Adrenal gland (tissue), 12 donors: ENCODE measurements around the gene ADPRHL1. TPM values are rescaled to one million over a fixed set of nuclear protein-coding genes. Genes with fewer than 3 reads are reported as not detected.

Experiments
- DNase-seq, 7 donors: peaks; one replicate each; pipeline ENCODE4 v3.0.0-alpha.2; 2019 to 2020
- H3K27ac ChIP-seq, 5 donors: fragments of 200-600 bp; sonication (generic) in 4 of 5; 1 replicate in 3 of 5; 2 replicates in 2 of 5; pipeline versions ENCODE4 v1.5.1 to v1.8.0; 2016 to 2020; ENCODE audit warnings: mild to moderate bottlenecking in 1 of 5
- H3K27me3 ChIP-seq: fragments of 200-600 bp; 2 replicates; pipeline ENCODE4 v1.8.0; 2021
- H3K36me3 ChIP-seq, 2 donors: fragments of 200-600 bp; replicated peaks in 1 of 2; 1 replicate in 1 of 2; 2 replicates in 1 of 2; pipeline versions ENCODE4 v1.5.1 to v1.8.0; 2018 to 2022
- H3K4me1 ChIP-seq, 2 donors: fragments of 200-600 bp; replicated peaks in 1 of 2; 1 replicate in 1 of 2; 2 replicates in 1 of 2; pipeline versions ENCODE4 v1.5.1 to v1.8.0; 2018 to 2021
- H3K4me3 ChIP-seq, 4 donors: fragments of 200-600 bp; sonication (generic) in 3 of 4; one replicate each; pipeline ENCODE4 v1.5.1; 2016 to 2018
- H3K9me3 ChIP-seq, 3 donors: fragments of 200-600 bp; sonication (generic) in 1 of 3; replicated peaks in 1 of 3; 1 replicate in 2 of 3; 2 replicates in 1 of 3; pipeline versions ENCODE4 v1.5.1 to v1.8.0; 2016 to 2021
- POLR2A ChIP-seq, 2 donors: fragments of 450-650 bp; IDR thresholded peaks; one replicate each; pipeline ENCODE4 v1.6.1; 2017; ENCODE audit warnings: antibody characterized with exemption in 2 of 2, mild to moderate bottlenecking in 2 of 2, moderate library complexity in 1 of 2
- WGBS, 4 donors: extraction: QIAGEN DNeasy Blood & Tissue Kit in 2 of 4; methylation state at CpG; one replicate each; pipeline versions ENCODE4 v1.1.5 to v1.1.7; 2013 to 2017; 5-methylcytosine and 5-hydroxymethylcytosine counted together
- intact Hi-C, 2 donors: fragments of 100-400 bp; cut with DNase I; formaldehyde crosslinking; loops; one replicate each; pipeline versions ENCODE4 v1.14.1 to v1.15.0; 2022 to 2023
- polyA plus RNA-seq, 3 donors: library from polyadenylated mRNA; stranded (reverse); fragments of 200-250 nt in 2 of 3; fragments of 350-450 nt in 1 of 3; fragmentation: Illumina TruSeq in 1 of 3; extraction: RNeasy Lipid Tissue Mini Kit (QIAGEN cat#74804) in 1 of 3; gene quantifications; one replicate each; pipeline ENCODE4 v1.2.3, GENCODE V29; 2013 to 2014
- total RNA-seq, 9 donors: library from RNA; depleted of rRNA in 4 of 9; stranded (reverse); fragments of >200 nt in 4 of 9; fragments of 120-200 nt in 1 of 9; fragmentation: NEBNext Ultra II Directional in 1 of 9; extraction: Animal tissue kit (Norgen Biotek cat#: 25700) in 1 of 9; gene quantifications; one replicate each; pipeline versions ENCODE4 v1.1.0 to v1.2.4, GENCODE V29; 2013 to 2023
- TF ChIP-seq, protein P1 (sequence below), 6 experiments: fragments of 450-650 bp in 4 of 6; fragments of 200-600 bp in 2 of 6; sonication (generic) in 1 of 6; IDR thresholded peaks; 1 replicate in 5 of 6; 2 replicates in 1 of 6; pipeline versions ENCODE4 v1.5.1 to v1.8.0; 2016 to 2021; ENCODE audit warnings: antibody characterized with exemption in 6 of 6, mild to moderate bottlenecking in 2 of 6, moderate library complexity in 1 of 6
- donor health status: healthy with polysubstance abuse.
- donor health status: Bipolar disorder and iron deficiency.
- donor health status: DM: yes; HTN: yes; CAD: no.
- donor health status: DM: no; HTN: no; CAD: no.
- donor health status: DM: no; HTN: no; CAD: no.
- donor health status: DM: yes; HTN: yes; CAD: no.

The ADPRHL1 gene
- total and polyA plus RNA-seq, 12 donors = 2.0 to 14.2 (median 4.0) TPM

DNA sequence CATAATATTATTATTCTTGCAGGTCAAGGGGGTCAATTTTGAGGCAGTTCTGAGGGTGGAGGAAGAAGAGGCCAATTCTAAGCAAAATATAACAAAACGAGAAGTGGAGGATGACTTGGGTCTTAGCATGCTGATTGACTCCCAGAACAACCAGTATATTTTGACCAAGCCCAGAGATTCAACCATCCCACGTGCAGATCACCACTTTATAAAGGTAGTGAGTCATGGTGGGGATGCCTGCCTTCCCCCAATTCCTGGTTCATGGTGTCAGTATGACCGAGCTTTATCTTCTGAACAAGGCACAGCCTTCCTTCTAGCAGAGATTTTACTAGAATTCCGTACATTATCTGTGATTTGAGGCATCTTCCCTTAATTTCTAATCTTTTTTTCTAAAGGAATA lies 46.6 kb upstream of the ADPRHL1 start:
- no peak for TF ChIP-seq POLR2A (IDR thresholded peaks at IDR 0.05)
- TF ChIP-seq, protein P1, sequence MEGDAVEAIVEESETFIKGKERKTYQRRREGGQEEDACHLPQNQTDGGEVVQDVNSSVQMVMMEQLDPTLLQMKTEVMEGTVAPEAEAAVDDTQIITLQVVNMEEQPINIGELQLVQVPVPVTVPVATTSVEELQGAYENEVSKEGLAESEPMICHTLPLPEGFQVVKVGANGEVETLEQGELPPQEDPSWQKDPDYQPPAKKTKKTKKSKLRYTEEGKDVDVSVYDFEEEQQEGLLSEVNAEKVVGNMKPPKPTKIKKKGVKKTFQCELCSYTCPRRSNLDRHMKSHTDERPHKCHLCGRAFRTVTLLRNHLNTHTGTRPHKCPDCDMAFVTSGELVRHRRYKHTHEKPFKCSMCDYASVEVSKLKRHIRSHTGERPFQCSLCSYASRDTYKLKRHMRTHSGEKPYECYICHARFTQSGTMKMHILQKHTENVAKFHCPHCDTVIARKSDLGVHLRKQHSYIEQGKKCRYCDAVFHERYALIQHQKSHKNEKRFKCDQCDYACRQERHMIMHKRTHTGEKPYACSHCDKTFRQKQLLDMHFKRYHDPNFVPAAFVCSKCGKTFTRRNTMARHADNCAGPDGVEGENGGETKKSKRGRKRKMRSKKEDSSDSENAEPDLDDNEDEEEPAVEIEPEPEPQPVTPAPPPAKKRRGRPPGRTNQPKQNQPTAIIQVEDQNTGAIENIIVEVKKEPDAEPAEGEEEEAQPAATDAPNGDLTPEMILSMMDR (IDR thresholded peaks at IDR 0.05) = no peak
- intact Hi-C loops = no loop called here

GRCh38 chr13:113498905-113499304 lies 45.6 kb upstream of the ADPRHL1 start:
- intact Hi-C loops = no loop called here
- Histone ChIP-seq H3K27me3 (no peaks in the 10 kb centered on the region), H3K27ac (no peak overlapping the region), H3K4me1 (peaks cover 0 to 31% of the 10 kb centered on the region in 2 donors), H3K9me3 (no peaks in the 10 kb centered on the region), H3K4me3 (no peak overlapping the region), H3K36me3 (peaks cover 0 to 76% of the 10 kb centered on the region in 2 donors)
- TF ChIP-seq, protein P1 (IDR thresholded peaks at IDR 0.05) = no peak
- no peak for TF ChIP-seq POLR2A (IDR thresholded peaks at IDR 0.05)
- WGBS, 4 donors = 94 to 97% (median 95%) methylated on average over 6 of the region's 6 CpGs
- no peak for DNase-seq

More for the DNA sequence above, 46.6 kb upstream of the ADPRHL1 start:
- Histone ChIP-seq H3K9me3 (no peaks in the 10 kb centered on the region), H3K27me3 (no peaks in the 10 kb centered on the region), H3K27ac (no peak overlapping the region), H3K4me1 (peaks cover 0 to 23% of the 10 kb centered on the region in 2 donors), H3K36me3 (peaks cover 0 to 86% of the 10 kb centered on the region in 2 donors), H3K4me3 (no peak overlapping the region)
- whole genome bisulfite sequencing, 4 donors = 88 to 89% (median 88%) methylated on average over 4 of the region's 4 CpGs
- DNase-seq = no peak

GRCh38 chr13:113497217-113497616 lies 43.9 kb upstream of the ADPRHL1 start:
- no peak for TF ChIP-seq POLR2A (IDR thresholded peaks at IDR 0.05)
- TF ChIP-seq, protein P1 (IDR thresholded peaks at IDR 0.05) = no peak
- H3K4me3 ChIP-seq = no peak overlapping the region
- peak in 1 of 7 donors; percentile 50 for DNase-seq
- peaks cover 13 to 48% of the 10 kb centered on the region in 2 donors for H3K4me1 ChIP-seq
- peaks cover 0 to 60% of the 10 kb centered on the region in 2 donors for H3K36me3 ChIP-seq
- WGBS, 4 donors = 88 to 100% (median 90%) methylated on average over 1 of the region's 1 CpG; no CpG with 5 or more reads in 1 of the 4 donors
- no peaks in the 10 kb centered on the region for H3K27me3 ChIP-seq
- intact Hi-C loops = no loop called here
- no peaks in the 10 kb centered on the region for H3K9me3 ChIP-seq
- H3K27ac ChIP-seq = no peak overlapping the region

DNA sequence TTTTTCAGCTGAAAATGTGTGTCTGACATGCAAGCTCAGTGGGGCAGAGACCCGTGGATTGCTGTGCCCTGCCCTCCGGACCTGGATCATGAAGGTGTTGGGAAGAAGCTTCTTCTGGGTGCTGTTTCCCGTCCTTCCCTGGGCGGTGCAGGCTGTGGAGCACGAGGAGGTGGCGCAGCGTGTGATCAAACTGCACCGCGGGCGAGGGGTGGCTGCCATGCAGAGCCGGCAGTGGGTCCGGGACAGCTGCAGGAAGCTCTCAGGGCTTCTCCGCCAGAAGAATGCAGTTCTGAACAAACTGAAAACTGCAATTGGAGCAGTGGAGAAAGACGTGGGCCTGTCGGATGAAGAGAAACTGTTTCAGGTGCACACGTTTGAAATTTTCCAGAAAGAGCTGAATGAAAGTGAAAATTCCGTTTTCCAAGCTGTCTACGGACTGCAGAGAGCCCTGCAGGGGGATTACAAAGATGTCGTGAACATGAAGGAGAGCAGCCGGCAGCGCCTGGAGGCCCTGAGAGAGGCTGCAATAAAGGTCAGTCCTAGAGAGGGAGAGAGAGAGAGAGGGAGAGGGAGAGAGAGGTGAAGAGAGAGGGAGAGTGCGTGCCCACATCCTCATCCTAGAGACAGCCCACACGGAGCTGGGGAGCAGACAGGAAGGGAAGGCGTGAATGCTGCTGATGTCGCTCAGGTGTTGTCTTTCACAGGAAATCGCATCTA lies 42.4 kb upstream of the ADPRHL1 start:
- Histone ChIP-seq H3K36me3 (peaks cover 0 to 45% of the 10 kb centered on the region in 2 donors), H3K4me3 (no peak overlapping the region), H3K4me1 (peaks cover 18 to 54% of the 10 kb centered on the region in 2 donors), H3K27ac (peak overlapping the region in 3 of 5 donors; percentile 10 to 62 (median 59)), H3K9me3 (no peaks in the 10 kb centered on the region), H3K27me3 (no peaks in the 10 kb centered on the region)
- WGBS, 4 donors = 26 to 52% (median 31%) methylated on average over 26 of the region's 26 CpGs
- intact Hi-C loops = no loop called here
- no peak for TF ChIP-seq POLR2A (IDR thresholded peaks at IDR 0.05)
- TF ChIP-seq, protein P1 (IDR thresholded peaks at IDR 0.05) = no peak
- DNase-seq = peak in 2 of 7 donors; percentile 37 to 56
